ENCODE measurements around the gene PHKG1.
"Not testable (repeated sequence)": the region's sequence is repeated elsewhere in the genome, so short reads cannot be mapped to it uniquely, and the experiment has no call there.

Gene PHKG1

DNA sequence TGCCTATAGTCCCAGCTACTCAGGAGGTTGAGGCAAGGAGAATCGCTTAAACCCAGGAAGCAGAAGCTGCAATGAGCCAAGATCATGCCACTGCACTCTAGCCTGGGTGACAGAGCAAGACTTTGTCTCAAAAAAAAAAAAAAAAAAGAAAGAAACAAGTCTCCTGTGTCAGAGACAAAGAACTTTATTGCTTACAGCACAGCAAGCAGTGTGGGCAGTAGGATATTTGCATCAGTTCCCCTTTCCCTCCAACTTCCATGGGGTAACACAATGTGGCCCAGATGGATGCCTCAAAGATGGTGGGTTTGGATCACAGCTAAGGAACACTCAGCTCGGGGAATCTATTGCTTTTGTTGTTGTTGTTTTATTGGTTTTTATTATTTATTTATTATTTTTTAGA, 47.0 kb downstream of the PHKG1 start:
- DNase-seq (ENCODE audit: low read depth), result not testable (repeated sequence)

DNA sequence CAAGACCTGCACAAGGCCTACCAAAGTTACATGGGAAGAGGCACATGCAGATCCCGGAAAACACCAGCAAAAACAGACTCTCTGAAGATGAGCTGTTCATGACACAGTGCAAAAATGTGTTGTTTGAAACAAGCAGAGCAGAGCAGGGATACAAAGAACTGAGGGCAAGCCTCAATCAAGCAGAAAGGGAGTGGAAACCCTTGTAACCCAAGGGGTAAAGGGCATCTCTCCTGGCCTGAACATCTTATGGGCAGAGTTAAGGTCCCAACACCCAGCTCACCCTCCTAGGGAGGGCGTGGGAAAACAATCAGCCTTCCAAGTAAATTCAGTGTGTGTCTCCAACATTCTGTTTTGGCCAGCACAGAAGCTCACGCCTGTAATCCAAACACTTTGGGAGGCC, 52.0 kb downstream of the PHKG1 start:
- no peak for DNase-seq (ENCODE audit: low read depth)

DNA sequence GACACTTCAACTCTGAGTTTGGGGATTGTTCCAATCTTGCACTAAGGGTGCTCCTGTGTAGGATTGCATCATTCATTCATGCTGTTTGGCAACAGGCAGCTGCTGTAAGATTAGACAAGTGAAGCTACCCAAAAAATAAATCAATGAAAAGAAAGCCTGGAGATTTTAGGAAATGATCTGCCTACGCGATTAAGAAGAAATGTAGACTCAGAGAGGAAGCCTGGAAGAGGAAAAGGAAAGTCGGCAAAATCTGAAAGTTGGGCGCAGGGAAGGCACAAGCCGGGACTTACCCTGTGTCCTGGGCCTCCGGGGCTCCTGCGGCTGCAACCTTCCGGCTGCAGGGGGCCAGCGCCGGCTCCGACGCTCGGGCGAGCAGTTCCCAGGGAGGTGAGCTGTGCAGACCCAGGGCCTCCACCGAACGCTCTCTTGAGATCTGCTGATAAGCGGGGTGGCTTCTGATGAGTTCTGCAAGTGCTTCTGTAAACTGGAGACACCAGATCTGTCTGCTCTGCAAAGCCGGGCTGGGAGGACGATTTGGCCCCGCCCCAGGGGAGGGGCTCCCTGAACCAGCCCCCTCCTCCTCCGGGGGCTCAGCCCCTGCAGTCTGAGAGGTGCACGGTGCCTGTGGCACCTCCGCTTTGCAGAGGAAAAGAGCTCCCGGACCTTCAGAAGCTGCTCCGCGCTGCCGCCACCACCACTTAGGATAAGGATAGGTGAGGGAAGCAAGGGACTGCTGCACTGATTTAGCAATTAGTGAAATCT, 58.9 kb downstream of the PHKG1 start:
- peak; percentile 55 for DNase-seq (ENCODE audit: low read depth)

DNA sequence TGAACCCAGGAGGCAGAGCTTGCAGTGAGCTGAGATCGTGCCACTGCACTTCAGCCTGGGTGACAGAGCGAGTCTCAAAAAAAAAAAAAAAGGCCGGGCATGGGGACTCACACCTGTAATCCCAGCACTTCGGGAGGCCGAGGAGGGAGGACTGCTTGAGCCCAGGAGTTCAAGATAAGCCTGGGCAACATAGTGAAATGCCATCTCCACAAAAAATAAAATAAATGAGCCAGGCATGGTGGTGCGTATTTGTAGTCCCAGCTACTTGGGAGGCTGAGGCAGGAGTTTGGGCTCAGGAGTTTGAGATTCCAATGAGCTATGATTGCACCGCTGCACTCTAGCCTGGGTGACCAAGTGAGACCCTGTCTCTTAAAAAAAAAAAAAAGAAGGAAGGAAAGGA, 60.2 kb downstream of the PHKG1 start:
- not testable (repeated sequence) for DNase-seq (ENCODE audit: low read depth)

DNA sequence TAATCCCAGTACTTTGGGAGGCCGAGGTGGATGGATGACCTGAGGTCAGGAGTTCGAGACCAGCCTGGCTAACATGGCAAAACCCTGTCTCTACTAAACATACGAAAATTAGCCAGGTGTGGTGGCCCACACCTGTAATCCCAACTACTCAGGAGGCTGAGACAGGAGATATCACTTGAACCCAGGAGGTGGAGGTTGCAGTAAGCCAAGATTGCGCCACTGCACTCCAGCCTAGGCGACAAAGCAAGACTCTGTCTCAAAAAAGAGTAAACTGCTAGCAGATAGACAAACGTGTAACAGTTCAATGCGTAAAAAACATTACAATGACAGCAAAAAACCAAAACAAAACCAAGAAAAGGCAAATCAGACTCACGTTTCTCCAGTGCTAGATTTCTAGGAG, 61.2 kb downstream of the PHKG1 start:
- not testable (repeated sequence) for DNase-seq (ENCODE audit: low read depth)

DNA sequence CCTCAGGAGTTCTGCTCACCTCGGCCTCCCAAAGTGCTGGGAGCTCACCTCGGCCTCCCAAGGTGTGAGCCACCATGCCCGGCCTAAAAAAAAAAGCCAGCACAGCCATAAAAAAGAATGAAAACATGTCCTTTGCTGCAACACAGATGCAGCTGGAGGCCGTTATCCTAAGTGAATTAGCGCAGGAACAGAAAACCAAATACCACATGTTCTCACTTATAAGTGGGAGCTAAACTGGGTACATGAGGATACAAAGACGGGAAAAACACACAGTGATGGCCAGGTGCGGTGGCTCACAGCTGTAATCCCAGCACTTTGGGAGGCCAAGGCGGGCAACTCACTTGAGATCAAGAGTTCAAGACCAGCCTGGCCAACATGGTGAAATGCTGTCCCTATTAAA, 62.4 kb downstream of the PHKG1 start:
- DNase-seq (ENCODE audit: low read depth), result no peak

Measured in stimulated activated CD8-positive, alpha-beta memory T cell treated with anti-CD3 and anti-CD28 coated beads, Interleukin-4, amount 100 ng/mL, for 24 hours (primary cell).